GM12891 (cell line): ENCODE data around the gene TSPOAP1.

ENCODE experiments used
- POLR2A ChIP-seq: IDR thresholded peaks from 2 replicates; pipeline ENCODE4 v1.6.1; 2011; ENCODE audit warnings: low read depth, low read length, control low read depth
- POLR2AphosphoS5 ChIP-seq: IDR thresholded peaks from 2 replicates; pipeline ENCODE4 v1.6.1; 2011; ENCODE audit warnings: low read depth, low read length, control low read depth
- TAF1 ChIP-seq: IDR thresholded peaks from 2 replicates; pipeline ENCODE4 v1.6.1; 2011; ENCODE audit warnings: low read depth, low read length, control low read depth

DNA sequence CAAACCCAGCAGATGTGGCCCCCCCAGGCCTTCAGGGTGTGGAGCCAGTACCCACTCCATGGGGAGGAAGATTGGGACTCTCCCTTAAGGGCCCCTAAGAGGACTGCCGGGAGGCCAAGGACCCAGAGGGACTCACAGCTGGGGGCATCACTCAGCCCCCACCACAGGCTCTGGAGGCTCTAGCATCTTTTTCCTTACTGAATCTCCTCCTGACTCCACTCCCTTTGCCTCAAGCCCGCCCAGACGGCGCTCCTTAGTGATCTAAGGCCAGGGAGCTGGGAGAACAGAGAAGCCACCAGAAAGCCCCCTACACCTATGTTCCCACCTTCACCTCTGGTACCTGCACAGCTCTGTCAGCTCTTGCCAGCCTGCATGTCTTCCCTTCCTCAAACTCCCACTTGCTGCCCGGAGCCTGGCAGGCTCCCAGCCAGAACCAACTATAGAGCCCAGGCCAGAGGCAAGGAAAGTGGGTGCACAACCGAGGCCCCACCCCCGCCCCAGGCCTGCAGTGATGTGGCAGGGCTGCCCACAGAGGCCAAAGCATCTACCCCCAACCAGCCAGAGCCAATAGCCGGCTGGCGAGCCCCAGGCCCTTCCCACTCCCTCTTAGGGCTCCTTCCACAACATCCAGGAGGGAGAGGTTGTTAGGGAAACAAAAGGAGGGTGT, 25.5 kb downstream of the TSPOAP1 start:
- TF ChIP-seq POLR2A = no peak
- TF ChIP-seq TAF1 = no peak
- no peak for TF ChIP-seq POLR2AphosphoS5
